ENCODE measurements around the gene BCAR3.

BCAR3 gene

GRCh38 chr1:93681101-93681988 is at the start of gene BCAR3:
Gene BCAR3 (minus strand): TSS chr1:93681837. CDS start chr1:93674930, 6,907 bp downstream.
- DNase-seq (ENCODE audit: low read depth, low spot score) = peak; percentile 73
- in situ Hi-C loops (cut with HindIII; ENCODE audit: low sequenced_read_pairs) = no loop called here
- peak within 1 kb of the TSS; percentile 75 for H3K4me3 ChIP-seq (ENCODE audit: low read depth, low read length)
- TF ChIP-seq CTCF (IDR thresholded peaks at IDR 0.05; ENCODE audit: low read depth, low read length) = peak; percentile 32

GRCh38 chr1:93730621-93731020 is 49.0 kb upstream of the BCAR3 start:
- in situ Hi-C loops (cut with HindIII; ENCODE audit: low sequenced_read_pairs) = no loop called here
- DNase-seq (ENCODE audit: low read depth, low spot score) = no peak
- no peak for TF ChIP-seq CTCF (IDR thresholded peaks at IDR 0.05; ENCODE audit: low read depth, low read length)
- H3K4me3 ChIP-seq (ENCODE audit: low read depth, low read length) = no peak overlapping the region

GRCh38 chr1:93729906-93730305 is 48.3 kb upstream of the BCAR3 start:
- H3K4me3 ChIP-seq (ENCODE audit: low read depth, low read length) = no peak overlapping the region
- TF ChIP-seq CTCF (IDR thresholded peaks at IDR 0.05; ENCODE audit: low read depth, low read length) = no peak
- no peak for DNase-seq (ENCODE audit: low read depth, low spot score)
- in situ Hi-C loops (cut with HindIII; ENCODE audit: low sequenced_read_pairs) = no loop called here

GRCh38 chr1:93729502-93729901 is 47.9 kb upstream of the BCAR3 start:
- no peak overlapping the region for H3K4me3 ChIP-seq (ENCODE audit: low read depth, low read length)
- DNase-seq (ENCODE audit: low read depth, low spot score) = no peak
- in situ Hi-C loops (cut with HindIII; ENCODE audit: low sequenced_read_pairs) = no loop called here
- no peak for TF ChIP-seq CTCF (IDR thresholded peaks at IDR 0.05; ENCODE audit: low read depth, low read length)

GRCh38 chr1:93728480-93729131 is 47.0 kb upstream of the BCAR3 start:
- no peak for DNase-seq (ENCODE audit: low read depth, low spot score)
- in situ Hi-C loops (cut with HindIII; ENCODE audit: low sequenced_read_pairs) = no loop called here
- no peak overlapping the region for H3K4me3 ChIP-seq (ENCODE audit: low read depth, low read length)
- TF ChIP-seq CTCF (IDR thresholded peaks at IDR 0.05; ENCODE audit: low read depth, low read length) = no peak

- TF ChIP-seq CTCF (IDR thresholded peaks at IDR 0.05; ENCODE audit: low read depth, low read length) = no peak
- in situ Hi-C loops (cut with HindIII; ENCODE audit: low sequenced_read_pairs) = no loop called here
- H3K4me3 ChIP-seq (ENCODE audit: low read depth, low read length) = no peak overlapping the region
- DNase-seq (ENCODE audit: low read depth, low spot score) = no peak
Measured at GRCh38 chr1:93723733-93724270, 42.2 kb upstream of the BCAR3 start.
